HUES64 (cell line): Measurements from ENCODE around the gene DOC2B.
"Not testable (repeated sequence)": the region's sequence is repeated elsewhere in the genome, so short reads cannot be mapped to it uniquely, and the experiment has no call there.

Experiments
- H3K27ac ChIP-seq: 2 replicates; pipeline ENCODE4 v1.7.0; 2013; ENCODE audit warnings: low read depth, low read length, inconsistent platforms
- H3K27me3 ChIP-seq: 2 replicates; pipeline ENCODE4 v1.6.1; 2013; ENCODE audit warnings: mild to moderate bottlenecking, low read length; ENCODE audit not compliant: insufficient read depth
- H3K36me3 ChIP-seq: 2 replicates; pipeline ENCODE4 v1.6.1; 2013; ENCODE audit warnings: mild to moderate bottlenecking, low read length; ENCODE audit not compliant: insufficient read depth
- H3K4me1 ChIP-seq: 2 replicates; pipeline ENCODE4 v1.6.1; 2013; ENCODE audit warnings: mild to moderate bottlenecking, low read length, moderate library complexity; ENCODE audit not compliant: insufficient read depth
- H3K4me3 ChIP-seq: 2 replicates; pipeline ENCODE4 v1.5.1; 2013; ENCODE audit warnings: mild to moderate bottlenecking, low read length, moderate library complexity
- H3K9ac ChIP-seq: 2 replicates; pipeline ENCODE4 v1.6.1; 2013; ENCODE audit warnings: mild to moderate bottlenecking, low read depth, low read length
- H3K9me3 ChIP-seq: 2 replicates; pipeline ENCODE4 v1.6.1; 2013; ENCODE audit warnings: low read depth, low read length; ENCODE audit not compliant: insufficient read depth
- WGBS: fragments of 150-250, 120-280 bp; methylation state at CpG from one replicate; pipeline ENCODE4 v1.1.7; 2013; ENCODE audit warnings: missing lambda C conversion rate; 5-methylcytosine and 5-hydroxymethylcytosine counted together

Gene DOC2B

GRCh38 chr17:199191-199604, 17.7 kb upstream of the DOC2B start:
- 54% methylated on average over 8 of the region's 8 CpGs for WGBS
- Histone ChIP-seq H3K9ac (no peak overlapping the region), H3K36me3 (no peaks in the 10 kb centered on the region), H3K4me3 (no peak overlapping the region), H3K9me3 (no peaks in the 10 kb centered on the region), H3K4me1 (peaks cover 8% of the 10 kb centered on the region; the same call in 1 of the 2 replicates), H3K27ac (no peak overlapping the region), H3K27me3 (no peaks in the 10 kb centered on the region)

GRCh38 chr17:198225-198624, 16.8 kb upstream of the DOC2B start:
- H3K27me3 ChIP-seq, H3K27ac ChIP-seq, H3K4me3 ChIP-seq, H3K9me3 ChIP-seq, H3K9ac ChIP-seq, H3K36me3 ChIP-seq, H3K4me1 ChIP-seq: not testable (repeated sequence)
- WGBS: 92% methylated on average over 15 of the region's 15 CpGs

DNA sequence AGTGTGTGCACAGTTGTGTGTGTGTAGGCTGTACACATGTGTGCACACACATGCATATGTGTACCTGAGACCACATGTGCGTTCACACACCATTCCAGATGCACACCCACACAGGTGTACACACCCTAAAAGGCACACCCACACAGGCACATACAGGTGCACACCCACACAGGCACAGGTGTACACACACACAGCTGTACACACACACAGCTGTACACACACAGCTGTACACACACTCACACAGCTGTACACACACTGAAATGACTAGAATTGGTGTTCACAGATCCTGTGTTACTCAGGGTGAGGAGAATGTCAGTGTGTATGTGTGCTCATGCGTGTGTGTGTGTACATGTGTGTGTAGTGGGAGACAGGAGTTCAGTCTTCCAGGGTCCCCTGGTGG, 15.9 kb upstream of the DOC2B start:
- Histone ChIP-seq H3K4me3 (no peak overlapping the region), H3K27ac (no peak overlapping the region), H3K36me3 (no peaks in the 10 kb centered on the region), H3K9me3 (no peaks in the 10 kb centered on the region), H3K4me1 (peaks cover 8% of the 10 kb centered on the region; the same call in 1 of the 2 replicates), H3K9ac (no peak overlapping the region), H3K27me3 (no peaks in the 10 kb centered on the region)
- WGBS: 94% methylated on average over 2 of the region's 2 CpGs

- Histone ChIP-seq H3K9me3 (no peaks in the 10 kb centered on the region), H3K27me3 (no peaks in the 10 kb centered on the region), H3K36me3 (no peaks in the 10 kb centered on the region), H3K4me1 (peaks cover 8% of the 10 kb centered on the region; the same call in 1 of the 2 replicates), H3K27ac (no peak overlapping the region), H3K4me3 (no peak overlapping the region), H3K9ac (no peak overlapping the region)
- 91% methylated on average over 16 of the region's 16 CpGs for WGBS
Measured at GRCh38 chr17:194828-195602, 13.6 kb upstream of the DOC2B start.

GRCh38 chr17:193841-194806, 12.7 kb upstream of the DOC2B start:
- H3K9ac ChIP-seq: no peak overlapping the region
- peaks cover 4% of the 10 kb centered on the region; the same call in 1 of the 2 replicates for H3K4me1 ChIP-seq
- 82% methylated on average over 31 of the region's 31 CpGs for WGBS
- H3K9me3 ChIP-seq: no peaks in the 10 kb centered on the region
- H3K4me3 ChIP-seq: no peak overlapping the region
- H3K36me3 ChIP-seq: no peaks in the 10 kb centered on the region
- H3K27ac ChIP-seq: no peak overlapping the region
- no peaks in the 10 kb centered on the region for H3K27me3 ChIP-seq

DNA sequence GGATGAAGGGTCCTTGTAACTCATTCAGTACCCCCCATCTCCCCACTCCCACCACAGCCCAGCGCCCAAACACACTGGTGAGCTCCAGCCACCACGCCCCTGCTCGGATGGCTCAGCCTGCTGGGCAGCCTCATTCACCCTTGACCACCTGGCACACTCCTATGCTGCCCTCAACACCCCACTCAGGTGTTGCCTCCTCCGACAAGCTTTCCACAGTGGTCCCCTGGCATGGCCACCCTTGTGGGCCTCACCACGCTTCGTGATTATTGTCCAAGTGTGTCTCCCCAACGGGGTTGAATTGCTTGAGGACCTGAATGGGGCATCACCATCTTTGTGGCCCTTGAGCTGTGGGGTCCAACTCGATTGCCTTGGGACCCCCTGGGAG, 12.0 kb upstream of the DOC2B start:
- H3K36me3 ChIP-seq: no peaks in the 10 kb centered on the region
- H3K9ac ChIP-seq: no peak overlapping the region
- no peak overlapping the region for H3K27ac ChIP-seq
- H3K4me1 ChIP-seq: no peaks in the 10 kb centered on the region
- H3K9me3 ChIP-seq: no peaks in the 10 kb centered on the region
- no peak overlapping the region for H3K4me3 ChIP-seq
- H3K27me3 ChIP-seq: no peaks in the 10 kb centered on the region
- WGBS: 94% methylated on average over 8 of the region's 8 CpGs

- H3K27me3 ChIP-seq: no peaks in the 10 kb centered on the region
- H3K27ac ChIP-seq: no peak overlapping the region
- H3K4me1 ChIP-seq: no peaks in the 10 kb centered on the region
- no peaks in the 10 kb centered on the region for H3K36me3 ChIP-seq
- WGBS: 91% methylated on average over 20 of the region's 21 CpGs
- H3K9ac ChIP-seq: no peak overlapping the region
- no peak overlapping the region for H3K4me3 ChIP-seq
- no peaks in the 10 kb centered on the region for H3K9me3 ChIP-seq
Measured at GRCh38 chr17:192666-193425, 11.4 kb upstream of the DOC2B start.

DNA sequence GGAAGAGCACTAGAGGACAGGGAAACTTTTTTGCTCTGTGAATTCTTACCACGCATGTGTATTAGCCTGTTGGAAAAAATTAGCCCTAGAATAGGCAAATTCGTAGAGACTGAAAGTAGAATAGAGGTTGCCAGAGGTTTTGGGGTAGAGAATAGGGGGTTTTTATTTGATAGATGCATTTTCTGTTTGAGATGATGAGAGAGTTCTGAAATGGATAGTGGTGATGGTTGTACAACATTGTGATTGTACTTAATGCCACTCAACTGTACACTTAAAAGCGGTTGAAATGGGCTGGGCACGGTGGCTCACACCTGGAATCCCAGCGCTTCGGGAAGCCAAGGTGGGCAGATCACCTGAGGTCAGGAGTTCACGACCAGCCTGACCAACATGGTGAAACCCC, 8.0 kb upstream of the DOC2B start:
- WGBS: 89% methylated on average over 7 of the region's 7 CpGs
- Histone ChIP-seq H3K9ac (no peak overlapping the region), H3K4me1 (no peaks in the 10 kb centered on the region; the same call in 1 of the 2 replicates), H3K27me3 (peaks cover 12% of the 10 kb centered on the region), H3K27ac (no peak overlapping the region), H3K4me3 (no peak overlapping the region), H3K36me3 (no peaks in the 10 kb centered on the region), H3K9me3 (no peaks in the 10 kb centered on the region)

DNA sequence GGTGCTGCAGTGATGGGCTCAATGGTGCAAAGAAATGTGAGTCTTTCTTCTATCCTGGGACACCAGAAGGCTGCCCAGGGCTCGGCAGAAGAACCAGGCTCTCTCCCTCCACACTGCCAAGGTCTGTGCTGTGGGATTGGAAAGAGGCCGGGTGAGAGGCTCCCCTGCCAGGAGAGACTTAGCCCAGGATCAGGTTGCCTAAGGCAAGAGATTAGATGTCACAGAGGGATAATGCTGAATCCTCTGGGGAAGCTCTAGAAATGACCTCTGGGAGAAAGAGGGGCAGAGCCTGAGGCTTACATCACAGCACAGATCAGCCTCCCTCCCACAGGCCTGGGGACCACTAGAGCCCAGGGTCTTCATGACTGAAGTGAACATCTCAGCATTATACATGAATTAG, 5.7 kb upstream of the DOC2B start:
- no peaks in the 10 kb centered on the region for H3K9me3 ChIP-seq
- H3K27me3 ChIP-seq: peaks cover 35% of the 10 kb centered on the region
- H3K9ac ChIP-seq: no peak overlapping the region
- no peak overlapping the region for H3K27ac ChIP-seq
- no peak overlapping the region for H3K4me3 ChIP-seq
- no peaks in the 10 kb centered on the region for H3K36me3 ChIP-seq
- peaks cover 3% of the 10 kb centered on the region for H3K4me1 ChIP-seq
- 66% methylated on average over 2 of the region's 2 CpGs for WGBS

DNA sequence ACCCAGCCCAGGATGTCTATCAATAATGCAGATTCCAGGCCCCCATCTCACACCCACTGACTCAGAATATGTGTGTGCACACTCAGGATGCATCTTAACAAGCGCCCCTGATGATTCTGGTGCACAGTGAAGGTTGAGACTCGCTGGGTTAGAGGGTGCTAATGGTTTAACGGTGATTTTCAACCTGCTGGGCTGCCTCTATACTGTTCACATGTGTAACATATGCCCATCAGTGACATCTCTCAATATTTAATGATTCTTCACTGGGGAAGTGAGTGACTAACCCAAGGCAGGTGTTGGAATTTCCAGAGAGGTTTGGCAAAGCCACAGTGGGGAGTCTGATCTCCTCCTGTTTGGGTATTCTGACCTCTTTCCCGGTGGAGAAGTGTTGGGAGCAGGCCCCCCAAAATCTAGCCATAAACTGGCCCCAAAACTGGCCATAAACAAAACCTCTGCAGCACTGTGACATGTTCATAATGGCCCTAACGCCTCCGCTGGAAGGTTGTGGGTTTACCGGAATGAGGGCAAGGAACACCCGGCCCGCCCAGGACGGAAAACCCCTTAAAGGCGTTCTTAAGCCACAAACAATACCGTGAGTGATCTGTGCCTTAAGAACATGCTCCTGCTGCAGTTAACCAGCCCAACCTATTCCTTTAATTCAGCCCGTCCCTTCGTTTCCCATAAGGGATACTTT, 4.1 kb upstream of the DOC2B start:
- WGBS: 60% methylated on average over 14 of the region's 14 CpGs
- no peak overlapping the region for H3K9ac ChIP-seq
- H3K36me3 ChIP-seq: no peaks in the 10 kb centered on the region
- no peak overlapping the region for H3K4me3 ChIP-seq
- H3K4me1 ChIP-seq: peaks cover 8% of the 10 kb centered on the region
- no peaks in the 10 kb centered on the region for H3K9me3 ChIP-seq
- peaks cover 50% of the 10 kb centered on the region for H3K27me3 ChIP-seq
- no peak overlapping the region for H3K27ac ChIP-seq
